ENCODE data around the gene HNRNPCL1.
"Not testable (repeated sequence)": the region's sequence is repeated elsewhere in the genome, so short reads cannot be mapped to it uniquely, and the experiment has no call there.

DNA sequence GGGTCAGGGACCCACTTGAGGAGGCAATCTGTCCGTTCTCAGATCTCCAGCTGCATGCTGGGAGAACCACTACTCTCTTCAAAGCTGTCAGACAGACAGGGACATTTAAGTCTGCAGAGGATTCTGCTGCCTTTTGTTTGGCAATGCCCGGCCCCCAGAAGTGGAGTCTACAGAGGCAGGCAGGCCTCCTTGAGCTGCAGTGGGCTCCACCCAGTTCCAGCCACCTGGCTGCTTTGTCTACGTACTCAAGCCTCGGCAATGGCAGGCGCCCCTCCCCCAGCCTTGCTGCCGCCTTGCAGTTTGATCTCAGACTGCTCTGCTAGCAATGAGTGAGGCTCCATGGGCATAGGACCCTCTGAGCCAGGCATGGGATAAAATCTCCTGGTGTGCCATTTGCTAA lies 29.5 kb downstream of the HNRNPCL1 start:
- TF ChIP-seq, protein P1, sequence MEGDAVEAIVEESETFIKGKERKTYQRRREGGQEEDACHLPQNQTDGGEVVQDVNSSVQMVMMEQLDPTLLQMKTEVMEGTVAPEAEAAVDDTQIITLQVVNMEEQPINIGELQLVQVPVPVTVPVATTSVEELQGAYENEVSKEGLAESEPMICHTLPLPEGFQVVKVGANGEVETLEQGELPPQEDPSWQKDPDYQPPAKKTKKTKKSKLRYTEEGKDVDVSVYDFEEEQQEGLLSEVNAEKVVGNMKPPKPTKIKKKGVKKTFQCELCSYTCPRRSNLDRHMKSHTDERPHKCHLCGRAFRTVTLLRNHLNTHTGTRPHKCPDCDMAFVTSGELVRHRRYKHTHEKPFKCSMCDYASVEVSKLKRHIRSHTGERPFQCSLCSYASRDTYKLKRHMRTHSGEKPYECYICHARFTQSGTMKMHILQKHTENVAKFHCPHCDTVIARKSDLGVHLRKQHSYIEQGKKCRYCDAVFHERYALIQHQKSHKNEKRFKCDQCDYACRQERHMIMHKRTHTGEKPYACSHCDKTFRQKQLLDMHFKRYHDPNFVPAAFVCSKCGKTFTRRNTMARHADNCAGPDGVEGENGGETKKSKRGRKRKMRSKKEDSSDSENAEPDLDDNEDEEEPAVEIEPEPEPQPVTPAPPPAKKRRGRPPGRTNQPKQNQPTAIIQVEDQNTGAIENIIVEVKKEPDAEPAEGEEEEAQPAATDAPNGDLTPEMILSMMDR (optimal IDR thresholded peaks at IDR 0.05 in 1 of 3, IDR thresholded peaks at IDR 0.05 in 1 of 3, conservative IDR thresholded peaks at IDR 0.05 in 1 of 3; ENCODE audit: extremely low read depth in 1 of 3, insufficient read depth in 2 of 3, low read length in 3 of 3): not testable (repeated sequence)
- not testable (repeated sequence) for TF ChIP-seq EZH2 (IDR thresholded peaks at IDR 0.05; ENCODE audit: low read length)
